Measurements from ENCODE around the gene TUBB.

Gene TUBB

GRCh38 chr6:30743099-30744053 is 23.2 kb downstream of the TUBB start:
- no peak for TF ChIP-seq CTCF (IDR thresholded peaks at IDR 0.05; ENCODE audit: extremely low read depth, missing control alignments)
- peak; percentile 49 for DNase-seq (ENCODE audit: low spot score)

- TF ChIP-seq CTCF (IDR thresholded peaks at IDR 0.05; ENCODE audit: extremely low read depth, missing control alignments) = peak; percentile 56
- peak; percentile 80 for DNase-seq (ENCODE audit: low spot score)
These were observed 24.1 kb downstream of the TUBB start, which contains the start of gene IER3 for GRCh38 chr6:30744054-30744805. IER3 (minus strand) TSS chr6:30744547; CDS start chr6:30744518, 29 bp downstream.

- DNase-seq (ENCODE audit: low spot score) = no peak
- TF ChIP-seq CTCF (IDR thresholded peaks at IDR 0.05; ENCODE audit: extremely low read depth, missing control alignments) = no peak
These were observed 27.1 kb downstream of the TUBB start for GRCh38 chr6:30747300-30747687.

GRCh38 chr6:30747902-30748769 is 28.0 kb downstream of the TUBB start:
- no peak for TF ChIP-seq CTCF (IDR thresholded peaks at IDR 0.05; ENCODE audit: extremely low read depth, missing control alignments)
- no peak for DNase-seq (ENCODE audit: low spot score)

- TF ChIP-seq CTCF (IDR thresholded peaks at IDR 0.05; ENCODE audit: extremely low read depth, missing control alignments) = no peak
- no peak for DNase-seq (ENCODE audit: low spot score)
These were observed 28.8 kb downstream of the TUBB start for GRCh38 chr6:30748851-30749540.

- no peak for DNase-seq (ENCODE audit: low spot score)
- no peak for TF ChIP-seq CTCF (IDR thresholded peaks at IDR 0.05; ENCODE audit: extremely low read depth, missing control alignments)
These were observed 29.6 kb downstream of the TUBB start for GRCh38 chr6:30749554-30750378.
